Nephron (organoid): ENCODE data around the gene UCHL5.

Source experiments
- H3K27ac Mint-ChIP-seq, 3 experiments: 2 replicates each; pipeline ENCODE4 v1.8.0; 2020; ENCODE audit warnings: mixed read lengths in 3 of 3, mild to moderate bottlenecking in 2 of 3, moderate library complexity in 1 of 3
- H3K27me3 Mint-ChIP-seq: 2 replicates; pipeline ENCODE4 v1.8.0; 2021; ENCODE audit warnings: low read depth, mild to moderate bottlenecking, moderate library complexity, mixed read lengths
- H3K36me3 Mint-ChIP-seq: 2 replicates; pipeline ENCODE4 v1.8.0; 2020; ENCODE audit warnings: low read depth, mixed read lengths
- H3K4me1 Mint-ChIP-seq: 2 replicates; pipeline ENCODE4 v1.8.0; 2020; ENCODE audit warnings: mixed read lengths
- H3K4me3 Mint-ChIP-seq, 3 experiments: 2 replicates each; pipeline ENCODE4 v1.8.0; 2020; ENCODE audit warnings: mild to moderate bottlenecking in 3 of 3, mixed read lengths in 3 of 3, moderate library complexity in 2 of 3
- H3K9me3 Mint-ChIP-seq: 2 replicates; pipeline ENCODE4 v1.8.0; 2020; ENCODE audit warnings: mixed read lengths
- TF ChIP-seq, protein P1 (sequence below), 3 experiments: fragments of 200-600 bp; sonication (generic); IDR thresholded peaks; one replicate each; pipeline ENCODE4 v1.5.0; 2021; ENCODE audit warnings: antibody characterized with exemption in 3 of 3; ENCODE audit not compliant: unreplicated experiment in 3 of 3

The UCHL5 gene

GRCh38 chr1:193059282-193060114, at the start of gene UCHL5, which contains the start of gene RO60:
Gene UCHL5 (minus strand): TSS chr1:193059360. CDS start chr1:193059260, 100 bp downstream.
Gene RO60 (plus strand): TSS chr1:193059612. CDS start chr1:193069055, 9,443 bp downstream.
- peaks cover 18% of the 10 kb centered on the region for H3K36me3 Mint-ChIP-seq
- no peaks in the 10 kb centered on the region for H3K27me3 Mint-ChIP-seq
- H3K27ac Mint-ChIP-seq = peak within 1 kb of the TSS; percentile 94 to 97 (median 97)
- peak within 1 kb of the TSS; percentile 94 to 98 (median 98) for H3K4me3 Mint-ChIP-seq
- TF ChIP-seq, protein P1, sequence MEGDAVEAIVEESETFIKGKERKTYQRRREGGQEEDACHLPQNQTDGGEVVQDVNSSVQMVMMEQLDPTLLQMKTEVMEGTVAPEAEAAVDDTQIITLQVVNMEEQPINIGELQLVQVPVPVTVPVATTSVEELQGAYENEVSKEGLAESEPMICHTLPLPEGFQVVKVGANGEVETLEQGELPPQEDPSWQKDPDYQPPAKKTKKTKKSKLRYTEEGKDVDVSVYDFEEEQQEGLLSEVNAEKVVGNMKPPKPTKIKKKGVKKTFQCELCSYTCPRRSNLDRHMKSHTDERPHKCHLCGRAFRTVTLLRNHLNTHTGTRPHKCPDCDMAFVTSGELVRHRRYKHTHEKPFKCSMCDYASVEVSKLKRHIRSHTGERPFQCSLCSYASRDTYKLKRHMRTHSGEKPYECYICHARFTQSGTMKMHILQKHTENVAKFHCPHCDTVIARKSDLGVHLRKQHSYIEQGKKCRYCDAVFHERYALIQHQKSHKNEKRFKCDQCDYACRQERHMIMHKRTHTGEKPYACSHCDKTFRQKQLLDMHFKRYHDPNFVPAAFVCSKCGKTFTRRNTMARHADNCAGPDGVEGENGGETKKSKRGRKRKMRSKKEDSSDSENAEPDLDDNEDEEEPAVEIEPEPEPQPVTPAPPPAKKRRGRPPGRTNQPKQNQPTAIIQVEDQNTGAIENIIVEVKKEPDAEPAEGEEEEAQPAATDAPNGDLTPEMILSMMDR (IDR thresholded peaks at IDR 0.05; ENCODE audit: unreplicated experiment in 3 of 3) = no peak
- H3K9me3 Mint-ChIP-seq = no peaks in the 10 kb centered on the region
- peaks cover 30% of the 10 kb centered on the region for H3K4me1 Mint-ChIP-seq

- Mint-ChIP-seq H3K27ac (no peak overlapping the region), H3K4me3 (no peak overlapping the region), H3K36me3 (no peaks in the 10 kb centered on the region), H3K4me1 (peaks cover 19% of the 10 kb centered on the region), H3K27me3 (peaks cover 5% of the 10 kb centered on the region), H3K9me3 (no peaks in the 10 kb centered on the region)
- TF ChIP-seq, protein P1 (IDR thresholded peaks at IDR 0.05; ENCODE audit: unreplicated experiment in 3 of 3) = no peak
Measured at GRCh38 chr1:193108471-193108870, 49.3 kb upstream of the UCHL5 start.

- peak overlapping the region; percentile 92 to 94 (median 93) for H3K4me3 Mint-ChIP-seq
Measured at GRCh38 chr1:193105821-193106177, 46.6 kb upstream of the UCHL5 start.

DNA sequence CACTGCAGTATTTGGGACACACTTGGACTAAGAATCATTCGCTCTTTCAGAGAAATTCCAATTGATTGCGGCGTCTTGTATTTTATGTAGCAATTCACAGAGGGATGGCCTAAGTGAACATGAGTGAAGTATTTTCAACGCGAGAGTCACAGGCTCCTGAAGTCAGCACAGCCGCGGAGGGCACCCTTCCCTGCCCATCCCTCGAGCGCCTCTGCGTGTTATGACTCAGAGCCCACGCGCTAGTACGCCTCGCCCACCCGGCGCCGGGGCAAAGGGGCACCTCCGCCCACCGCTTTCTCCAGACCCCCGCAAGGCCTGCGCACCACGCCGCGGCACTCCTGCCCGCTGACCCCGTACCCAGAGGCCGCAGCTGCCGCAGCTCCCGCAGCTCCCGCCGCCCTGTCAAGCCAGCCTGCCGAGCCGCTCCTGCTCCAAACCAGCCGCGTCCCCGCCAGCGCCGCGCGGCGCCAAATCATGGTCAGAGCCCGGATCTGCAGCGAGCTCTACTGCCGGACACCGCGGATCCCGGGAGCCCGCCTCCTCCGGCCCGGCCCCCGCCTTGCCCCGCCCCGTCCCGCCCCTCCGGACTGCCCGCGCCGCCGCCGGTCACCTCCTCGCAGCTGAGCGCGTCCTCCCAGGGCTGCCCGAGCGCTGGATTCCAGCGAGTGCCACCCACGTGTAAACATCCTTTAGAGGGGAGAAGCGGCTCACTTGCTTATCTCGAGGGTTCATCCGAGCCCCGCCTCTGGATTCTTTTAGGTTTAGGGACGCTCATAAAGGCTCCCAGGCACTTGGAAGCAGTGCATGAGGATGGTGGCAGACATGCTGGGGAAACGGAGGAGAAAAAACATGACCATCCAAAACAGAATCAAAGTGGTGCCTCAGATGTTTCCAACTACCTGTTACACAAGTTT, 46.0 kb upstream of the UCHL5 start, which contains the start of gene GLRX2:
Gene GLRX2, minus strand, starts transcription at position 508 of the 914 bp plus-strand sequence. Its CDS starts 32 bp downstream, at position 476.
- Mint-ChIP-seq H3K4me3 (peak within 1 kb of the TSS; percentile 92 to 94 (median 93)), H3K4me1 (peaks cover 30% of the 10 kb centered on the region), H3K9me3 (no peaks in the 10 kb centered on the region), H3K27ac (peak within 1 kb of the TSS; percentile 78 to 95 (median 87)), H3K36me3 (peaks cover 6% of the 10 kb centered on the region), H3K27me3 (peaks cover 5% of the 10 kb centered on the region)
- TF ChIP-seq, protein P1 (IDR thresholded peaks at IDR 0.05; ENCODE audit: unreplicated experiment in 3 of 3) = peak in 1 of 3 experiments; percentile 10

More at GRCh38 chr1:193105821-193106177, 46.6 kb upstream of the UCHL5 start:
- Mint-ChIP-seq H3K27me3 (peaks cover 5% of the 10 kb centered on the region), H3K9me3 (no peaks in the 10 kb centered on the region), H3K4me1 (peaks cover 30% of the 10 kb centered on the region), H3K27ac (peak overlapping the region; percentile 78 to 95 (median 87)), H3K36me3 (no peaks in the 10 kb centered on the region)
- TF ChIP-seq, protein P1 (IDR thresholded peaks at IDR 0.05; ENCODE audit: unreplicated experiment in 3 of 3) = no peak

GRCh38 chr1:193104502-193104906, 45.3 kb upstream of the UCHL5 start:
- TF ChIP-seq, protein P1 (IDR thresholded peaks at IDR 0.05; ENCODE audit: unreplicated experiment in 3 of 3) = no peak
- H3K27me3 Mint-ChIP-seq = peaks cover 5% of the 10 kb centered on the region
- H3K4me1 Mint-ChIP-seq = peaks cover 30% of the 10 kb centered on the region
- H3K27ac Mint-ChIP-seq = peak overlapping the region; percentile 78 to 95 (median 87)
- H3K36me3 Mint-ChIP-seq = peaks cover 6% of the 10 kb centered on the region
- H3K9me3 Mint-ChIP-seq = no peaks in the 10 kb centered on the region
- H3K4me3 Mint-ChIP-seq = peak overlapping the region; percentile 92 to 94 (median 93)
